ENCODE data around the gene COPA. TPM values are rescaled to one million over a fixed set of nuclear protein-coding genes. Genes with fewer than 3 reads are reported as not detected.

COPA gene
- total RNA-seq, 4 donors from 2014 or later, result 74.9 to 99.8 (median 91.3) TPM

GRCh38 chr1:160330119-160330518, 12.9 kb downstream of the COPA start:
- Histone ChIP-seq H3K27ac (no peak overlapping the region), H3K27me3 (no peaks in the 10 kb centered on the region), H3K4me1 (no peaks in the 10 kb centered on the region), H3K9me3 (no peaks in the 10 kb centered on the region), H3K36me3 (peaks cover 17 to 100% (median 75%) of the 10 kb centered on the region in 3 donors), H3K4me3 (no peak overlapping the region)
- intact Hi-C loops (cut with DNase I), result no loop called here
- no peak for TF ChIP-seq CTCF (IDR thresholded peaks at IDR 0.05)
- DNase-seq, result no peak

GRCh38 chr1:160328184-160328583, 14.9 kb downstream of the COPA start:
- Histone ChIP-seq H3K4me3 (no peak overlapping the region), H3K4me1 (no peaks in the 10 kb centered on the region), H3K27ac (no peak overlapping the region), H3K36me3 (peaks cover 19 to 100% (median 77%) of the 10 kb centered on the region in 3 donors), H3K9me3 (no peaks in the 10 kb centered on the region), H3K27me3 (no peaks in the 10 kb centered on the region)
- TF ChIP-seq CTCF (IDR thresholded peaks at IDR 0.05), result no peak
- WGBS, 2 donors, result 66 to 72% methylated on average over 8 of the region's 8 CpGs
- no peak for DNase-seq
- intact Hi-C loops (cut with DNase I), result no loop called here

GRCh38 chr1:160326418-160326817, 16.6 kb downstream of the COPA start:
- H3K27me3 ChIP-seq, result no peaks in the 10 kb centered on the region
- H3K9me3 ChIP-seq, result no peaks in the 10 kb centered on the region
- H3K4me1 ChIP-seq, result no peaks in the 10 kb centered on the region
- no peak overlapping the region for H3K27ac ChIP-seq
- no peak for DNase-seq
- 77 to 88% methylated on average over 5 of the region's 5 CpGs for WGBS, 2 donors
- no peak overlapping the region for H3K4me3 ChIP-seq
- intact Hi-C loops (cut with DNase I), result no loop called here
- peaks cover 19 to 100% (median 64%) of the 10 kb centered on the region in 3 donors for H3K36me3 ChIP-seq
- no peak for TF ChIP-seq CTCF (IDR thresholded peaks at IDR 0.05)
- no peak for TF ChIP-seq POLR2A (IDR thresholded peaks at IDR 0.05)

GRCh38 chr1:160325252-160325651, 17.8 kb downstream of the COPA start:
- 80 to 98% methylated on average over 4 of the region's 4 CpGs for WGBS, 2 donors
- H3K4me1 ChIP-seq, result no peaks in the 10 kb centered on the region
- no peaks in the 10 kb centered on the region for H3K9me3 ChIP-seq
- H3K36me3 ChIP-seq, result peaks cover 14 to 93% (median 54%) of the 10 kb centered on the region in 3 donors
- intact Hi-C loops (cut with DNase I), result no loop called here
- no peak overlapping the region for H3K27ac ChIP-seq
- H3K4me3 ChIP-seq, result no peak overlapping the region
- no peak for TF ChIP-seq POLR2A (IDR thresholded peaks at IDR 0.05)
- no peak for TF ChIP-seq CTCF (IDR thresholded peaks at IDR 0.05)
- DNase-seq, result no peak
- no peaks in the 10 kb centered on the region for H3K27me3 ChIP-seq

GRCh38 chr1:160322831-160323230, 20.2 kb downstream of the COPA start:
- Histone ChIP-seq H3K4me1 (no peaks in the 10 kb centered on the region), H3K9me3 (no peaks in the 10 kb centered on the region), H3K36me3 (peaks cover 6 to 92% (median 38%) of the 10 kb centered on the region in 3 donors), H3K27me3 (no peaks in the 10 kb centered on the region), H3K4me3 (no peak overlapping the region), H3K27ac (no peak overlapping the region)
- WGBS, 2 donors, result 94 to 96% methylated on average over 6 of the region's 6 CpGs
- no peak for TF ChIP-seq CTCF (IDR thresholded peaks at IDR 0.05)
- TF ChIP-seq POLR2A (IDR thresholded peaks at IDR 0.05), result no peak
- intact Hi-C loops (cut with DNase I), result no loop called here
- no peak for DNase-seq
